HG03175 (cell line): ENCODE measurements around the gene DOC2B.
"Not testable (repeated sequence)": the region's sequence is repeated elsewhere in the genome, so short reads cannot be mapped to it uniquely, and the experiment has no call there.

Experiments used
- ATAC-seq: cut with Tn5 transposase; IDR thresholded peaks from one replicate; pipeline ENCODE4 v1.9.1; 2021; ENCODE audit warnings: mild to moderate bottlenecking, moderate library complexity; ENCODE audit not compliant: unreplicated experiment

DOC2B gene

GRCh38 chr17:181245-182049 lies at the start of gene DOC2B:
Gene DOC2B (minus strand): TSS chr17:181650. CDS start chr17:181479, 171 bp downstream.
- no peak for ATAC-seq

DNA sequence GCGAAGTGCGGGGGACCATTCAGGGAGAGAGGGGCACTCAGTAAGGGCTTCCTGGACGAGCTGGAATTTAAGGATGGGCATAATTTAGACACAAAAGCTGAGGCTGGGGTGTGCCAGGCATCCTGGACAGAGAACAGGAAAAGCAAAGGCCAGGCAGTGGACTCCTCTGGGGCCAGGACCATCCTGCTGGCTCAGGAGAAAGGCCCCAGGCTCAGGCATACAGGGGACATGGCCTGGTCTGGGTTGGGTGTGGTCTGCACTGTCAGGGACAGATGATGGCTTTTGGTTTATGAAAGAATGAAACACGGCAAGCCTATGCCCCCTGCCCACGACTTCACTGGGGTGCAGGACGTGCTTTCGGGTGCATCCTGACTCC lies 48.9 kb upstream of the DOC2B start:
- ATAC-seq: no peak

DNA sequence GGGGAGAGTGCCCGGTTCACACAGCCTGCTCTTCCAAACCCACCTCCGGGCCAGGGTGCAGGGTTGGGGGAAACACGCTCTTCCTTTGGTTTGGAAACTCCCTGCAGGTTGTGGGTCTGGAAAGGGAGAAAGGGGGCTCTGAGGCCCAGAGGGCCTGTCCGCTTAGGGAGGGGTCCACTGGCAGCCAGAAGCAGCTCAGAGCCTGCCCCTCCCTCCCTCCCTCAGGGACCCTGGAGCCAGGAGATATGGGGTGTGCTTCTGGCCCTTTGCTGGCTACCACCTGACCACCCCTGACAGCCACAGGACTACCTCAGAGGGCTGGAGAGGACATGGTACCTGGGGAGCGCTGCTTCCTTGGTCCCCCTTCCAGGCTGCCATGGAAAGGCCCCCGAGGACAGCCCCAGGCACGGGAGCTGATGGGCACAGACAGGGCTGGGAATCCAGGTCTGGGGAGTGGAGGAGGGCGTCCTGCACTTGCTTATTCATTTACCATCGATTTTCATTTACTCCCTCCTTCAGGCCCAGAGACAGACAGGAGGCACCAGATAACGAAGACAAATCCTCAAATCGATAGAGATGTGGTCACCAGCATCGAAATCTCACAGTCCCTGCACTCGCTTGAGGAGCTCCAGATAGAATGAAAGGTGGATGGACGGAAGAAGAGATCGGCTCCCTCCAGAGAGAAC lies 48.4 kb upstream of the DOC2B start:
- no peak for ATAC-seq

DNA sequence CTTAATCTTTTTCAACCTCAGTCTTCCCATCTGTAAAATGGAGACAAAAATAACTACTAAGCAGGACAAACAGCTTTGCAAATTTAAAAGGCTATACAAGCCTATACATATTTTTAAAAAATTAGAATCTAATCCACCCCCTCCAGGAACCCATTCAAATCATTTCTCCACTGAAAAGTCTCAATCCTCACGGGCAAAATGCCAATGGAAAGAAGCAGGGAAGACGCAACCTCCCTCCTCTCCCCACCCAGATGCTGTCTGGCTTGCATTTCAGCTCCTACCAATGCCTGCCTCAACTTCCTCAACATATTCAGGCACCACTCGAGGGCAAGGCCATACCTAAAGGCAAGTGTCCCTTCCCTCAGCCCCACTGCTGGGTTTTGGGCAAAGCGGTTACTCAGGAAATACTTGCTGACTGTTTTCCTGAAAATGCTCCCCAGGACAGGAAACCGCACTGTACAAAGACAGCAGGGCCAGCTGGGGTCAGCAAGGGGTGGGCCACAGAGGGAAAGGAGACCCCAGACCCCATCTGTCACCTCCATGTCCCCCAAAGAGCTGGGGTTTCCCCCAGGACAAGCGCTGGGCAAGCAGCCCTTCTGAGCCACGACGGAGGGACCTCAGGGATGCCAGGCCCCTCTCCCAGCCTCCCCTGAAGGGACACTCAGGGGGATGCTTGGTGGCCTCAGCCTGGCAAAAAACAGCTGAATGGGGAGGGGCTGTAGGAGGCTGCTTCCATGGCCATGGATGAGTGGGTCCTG lies 47.7 kb upstream of the DOC2B start:
- ATAC-seq: no peak

DNA sequence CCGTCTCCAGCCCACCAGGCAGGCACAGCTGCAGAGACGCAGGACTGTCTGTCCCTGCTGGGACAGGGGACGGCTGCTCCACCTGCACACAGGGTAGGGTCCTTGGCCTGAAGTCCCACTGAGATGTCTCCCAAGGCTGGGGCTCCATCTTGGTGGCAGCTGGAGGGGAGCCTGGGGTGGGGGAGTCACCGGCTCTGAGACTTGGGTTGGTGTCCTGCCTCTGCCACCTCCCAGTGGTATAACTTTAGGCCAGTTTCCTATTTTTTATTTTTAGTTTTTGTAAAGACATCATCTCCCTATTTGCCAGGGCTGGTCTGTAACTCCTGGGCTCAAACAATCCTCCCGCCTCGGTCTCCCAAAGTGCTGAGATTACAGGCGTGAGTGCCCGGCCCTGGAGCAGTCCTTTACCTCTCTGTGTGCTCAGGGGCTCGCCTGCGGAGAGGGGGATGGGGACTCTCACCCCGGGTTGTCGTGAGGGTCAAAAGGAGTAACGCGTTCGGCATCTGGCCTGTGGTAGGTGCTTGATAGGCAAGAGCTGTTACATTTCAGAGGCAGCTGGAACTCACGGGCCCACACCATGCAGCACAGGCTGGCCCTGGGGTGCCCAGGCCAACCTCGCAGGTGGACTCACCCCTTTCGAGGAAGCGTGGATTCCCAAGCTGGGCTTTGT lies 46.6 kb upstream of the DOC2B start:
- ATAC-seq: no peak

DNA sequence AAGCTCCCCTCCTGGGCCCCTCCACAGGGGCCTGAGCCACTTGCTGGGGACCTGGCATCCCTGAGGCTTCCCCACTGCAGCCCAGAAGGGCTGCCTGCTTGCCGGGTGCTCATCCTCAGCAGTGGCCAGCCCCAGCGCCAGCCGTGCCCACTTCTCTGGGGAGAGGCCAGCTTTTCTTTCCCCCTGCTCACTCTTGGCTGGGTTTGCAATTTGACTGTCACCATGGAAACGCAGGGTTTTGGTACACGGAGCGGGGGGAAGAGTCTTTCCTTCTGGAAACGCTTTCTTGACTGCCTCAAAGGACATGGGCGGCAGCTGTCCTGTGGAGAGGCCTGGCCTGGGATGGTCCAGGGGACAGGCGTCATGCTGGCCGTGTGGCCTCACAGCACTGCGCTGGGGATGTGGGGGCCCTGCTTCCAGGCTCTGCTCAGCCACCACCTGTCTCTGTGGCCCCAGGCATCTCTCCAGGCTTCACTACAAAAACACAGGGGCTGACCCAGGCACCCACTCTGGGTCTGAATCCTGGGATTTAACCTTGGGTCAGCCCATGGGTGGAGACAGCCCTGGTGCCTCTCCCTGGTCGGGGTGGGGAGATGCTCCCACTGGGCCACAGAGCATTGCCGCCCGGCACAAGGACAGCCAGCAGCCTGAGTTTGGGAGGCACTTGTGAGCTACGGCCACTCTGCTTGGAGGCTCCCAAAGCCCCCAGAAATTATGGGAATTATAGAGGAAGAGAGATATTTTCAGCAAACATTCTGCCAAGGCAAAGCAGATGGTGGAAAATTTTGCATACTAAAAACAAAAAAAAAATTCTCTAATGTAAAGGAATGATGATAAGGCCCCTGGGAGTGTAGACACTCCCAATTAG lies 45.9 kb upstream of the DOC2B start:
- no peak for ATAC-seq

- ATAC-seq: no peak
These were observed 44.9 kb upstream of the DOC2B start for GRCh38 chr17:226108-227077.

GRCh38 chr17:225551-225950 lies 44.1 kb upstream of the DOC2B start:
- ATAC-seq: no peak

DNA sequence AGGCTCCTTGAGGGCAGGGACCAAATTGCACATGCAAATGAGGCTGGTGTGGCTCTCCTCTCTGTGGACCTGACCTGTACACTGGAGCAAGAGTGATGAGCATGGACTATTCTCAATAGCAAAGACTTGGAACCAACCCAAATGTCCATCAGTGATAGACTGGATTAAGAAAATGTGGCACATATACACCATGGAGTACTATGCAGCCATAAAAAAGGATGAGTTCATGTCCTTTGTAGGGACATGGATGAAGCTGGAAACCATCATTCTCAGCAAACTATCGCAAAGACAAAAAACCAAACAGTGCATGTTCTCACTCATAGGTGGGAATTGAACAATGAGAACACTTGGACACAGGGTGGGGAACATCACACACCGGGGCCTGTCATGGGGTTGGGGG lies 43.1 kb upstream of the DOC2B start:
- not testable (repeated sequence) for ATAC-seq

GRCh38 chr17:223723-224471 lies 42.4 kb upstream of the DOC2B start:
- ATAC-seq: no peak

DNA sequence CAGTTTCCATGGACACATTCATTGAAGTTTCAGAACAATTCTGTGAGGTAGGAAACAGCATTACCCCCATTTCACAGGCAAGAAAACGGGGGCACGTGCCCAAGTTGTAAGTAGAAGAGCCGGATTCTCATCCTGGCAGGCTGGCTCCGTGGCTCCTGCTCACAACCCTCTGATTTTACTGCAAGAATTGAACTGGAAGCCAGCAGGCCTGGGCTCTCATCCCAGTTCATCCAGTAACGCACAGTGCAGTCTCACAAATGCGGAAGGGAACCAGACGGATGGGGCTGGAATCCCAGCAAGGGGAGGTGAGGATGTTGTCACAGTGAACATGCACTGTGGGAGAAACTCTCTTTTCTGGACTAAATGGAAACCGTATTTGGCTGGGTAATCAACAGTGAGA lies 40.7 kb upstream of the DOC2B start:
- ATAC-seq: no peak

DNA sequence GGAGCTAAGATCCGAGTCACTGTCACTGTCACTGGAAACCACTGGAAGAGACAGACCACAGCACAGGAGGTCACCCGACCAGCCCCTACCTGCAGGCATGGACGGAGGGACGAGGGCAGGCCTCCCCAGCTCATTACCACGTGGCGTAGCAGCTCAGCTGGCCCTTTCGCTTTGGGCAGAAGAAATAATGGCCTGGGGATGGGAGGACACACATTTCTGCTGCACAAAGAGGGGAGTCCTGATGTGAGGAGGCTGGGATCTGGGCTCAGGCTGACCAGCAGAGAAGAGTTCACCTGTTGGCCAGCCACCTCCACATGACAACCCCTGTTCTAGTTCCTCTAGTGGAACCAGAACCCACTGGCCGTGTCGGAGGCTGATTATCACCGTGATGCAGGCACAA lies 38.2 kb upstream of the DOC2B start:
- no peak for ATAC-seq

DNA sequence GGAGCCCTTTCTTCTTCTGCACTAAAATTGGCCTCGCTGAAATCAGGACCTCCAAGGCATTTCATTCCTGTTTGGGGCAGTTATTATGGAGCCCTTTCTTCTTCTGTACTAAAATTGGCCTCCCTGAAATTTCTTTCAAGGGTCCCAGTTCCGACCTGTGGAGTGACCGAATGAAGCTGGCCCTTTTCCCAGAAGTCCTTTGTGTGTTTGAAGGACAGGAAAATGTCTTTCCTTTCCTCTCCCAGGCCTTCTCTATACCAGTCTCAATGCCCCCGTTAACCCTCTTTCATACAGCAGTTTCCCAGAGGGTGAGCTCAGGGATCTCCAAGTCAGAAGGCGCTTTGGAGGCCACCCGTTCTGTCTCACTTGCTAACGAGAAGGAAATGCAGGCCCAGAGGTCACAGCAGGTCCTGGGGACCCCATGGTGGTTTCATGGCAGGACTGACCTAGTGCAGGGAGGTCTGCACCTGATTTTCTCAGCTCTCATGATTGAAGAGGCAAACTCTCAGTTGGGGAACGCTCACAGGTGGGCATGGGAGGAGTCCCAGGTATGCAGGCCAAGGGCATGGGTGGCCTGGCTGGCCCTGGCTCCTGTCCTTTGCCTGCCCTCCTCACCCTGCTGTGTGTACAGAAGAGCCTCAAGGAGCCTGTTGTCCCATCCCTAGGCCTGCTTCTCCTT lies 37.1 kb upstream of the DOC2B start:
- ATAC-seq: no peak

DNA sequence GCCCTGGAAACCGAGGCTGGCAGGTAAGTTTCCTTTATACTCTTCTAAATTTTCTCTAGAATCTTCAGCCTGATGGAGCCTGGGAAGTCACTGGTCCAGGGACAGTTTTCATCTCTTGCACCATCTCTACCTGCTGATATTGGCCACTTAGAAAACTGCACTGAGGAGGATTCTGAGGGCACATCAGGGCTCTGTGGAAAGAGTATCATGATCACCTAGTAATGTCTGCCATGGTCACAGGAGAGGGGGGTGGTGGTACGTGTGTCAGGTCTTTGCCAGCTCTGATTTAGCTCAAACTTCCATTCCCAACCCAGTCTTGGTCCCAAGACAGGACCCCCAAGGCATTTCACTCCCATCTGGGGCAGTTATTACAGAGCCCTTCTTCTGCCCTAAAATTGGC lies 35.2 kb upstream of the DOC2B start:
- ATAC-seq: no peak

DNA sequence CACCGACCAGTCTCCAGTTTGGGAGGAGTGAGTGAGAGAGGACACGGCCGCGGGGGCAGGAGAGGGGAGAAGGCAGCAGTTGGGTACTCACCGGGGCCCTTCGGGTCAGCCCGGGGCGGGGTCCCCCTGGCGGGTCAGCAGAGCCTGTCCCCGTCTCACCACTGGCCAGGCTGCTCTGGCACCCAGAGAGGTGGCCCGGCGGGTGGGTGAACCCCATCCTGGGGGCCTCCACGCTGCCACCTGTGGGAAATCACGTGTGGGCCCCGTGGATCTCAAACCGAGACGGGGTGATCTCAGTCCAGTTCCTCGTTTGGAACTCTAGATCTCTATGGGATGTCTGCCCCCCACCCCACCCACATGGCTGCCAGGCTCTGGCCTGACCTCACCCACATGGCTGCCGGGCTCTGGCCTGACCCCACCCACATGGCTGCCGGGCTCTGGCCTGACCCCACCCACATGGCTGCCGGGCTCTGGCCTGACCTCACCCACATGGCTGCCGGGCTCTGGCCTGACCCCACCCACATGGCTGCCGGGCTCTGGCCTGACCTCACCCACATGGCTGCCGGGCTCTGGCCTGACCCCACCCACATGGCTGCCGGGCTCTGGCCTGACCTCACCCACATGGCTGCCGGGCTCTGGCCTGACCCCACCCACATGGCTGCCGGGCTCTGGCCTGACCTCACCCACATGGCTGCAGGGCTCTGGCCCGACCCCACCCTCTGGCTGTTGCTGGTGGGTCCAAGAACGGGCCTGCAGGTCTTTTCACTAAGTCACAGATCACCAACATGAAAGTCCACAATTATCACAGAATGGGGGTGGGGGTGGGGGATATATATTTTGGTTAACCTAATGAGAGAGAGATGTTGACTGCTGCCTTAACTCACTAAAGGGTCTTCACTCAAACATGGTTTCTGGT lies 34.4 kb upstream of the DOC2B start:
- ATAC-seq: not testable (repeated sequence)

DNA sequence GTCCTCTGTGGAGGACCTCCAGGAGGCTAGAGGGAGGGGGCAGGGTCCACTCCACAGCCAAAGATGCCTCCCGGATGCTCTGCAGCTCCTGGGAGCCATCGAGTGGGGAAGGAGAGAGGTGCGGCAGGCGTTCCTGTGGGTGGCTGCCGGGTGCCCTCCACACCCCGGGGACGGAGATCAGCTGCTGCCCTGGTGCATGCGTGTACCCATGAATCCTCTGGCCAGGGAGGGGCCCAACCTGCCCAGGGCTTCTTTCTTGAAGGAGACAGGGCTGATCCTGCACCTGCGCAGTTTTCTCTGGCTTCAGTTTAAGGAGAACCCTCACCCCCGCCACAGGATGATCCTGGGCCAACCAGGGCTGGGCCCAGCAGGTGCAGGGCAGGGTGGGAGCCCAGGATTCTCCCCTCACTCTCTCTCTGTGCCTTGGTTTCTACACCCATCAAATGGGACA lies 33.5 kb upstream of the DOC2B start:
- ATAC-seq: no peak
